G401.6 (cell line): ENCODE results near the gene CD53.
"Not testable (repeated sequence)": the region's sequence is repeated elsewhere in the genome, so short reads cannot be mapped to it uniquely, and the experiment has no call there.

Source experiments
- FAIRE-seq: peaks from 2 replicates; lab custom pipeline; 2012; peaks lifted over from hg19 to GRCh38; lab: Jason Lieb, UNC

CD53 gene

GRCh38 chr1:110872745-110873720 lies at the start of gene CD53:
Gene CD53 (plus strand): TSS chr1:110873148. CDS start chr1:110891409, 18,261 bp downstream.
- FAIRE-seq, result no peak

GRCh38 chr1:110824192-110824591 lies 48.8 kb upstream of the CD53 start:
- FAIRE-seq, result no peak

DNA sequence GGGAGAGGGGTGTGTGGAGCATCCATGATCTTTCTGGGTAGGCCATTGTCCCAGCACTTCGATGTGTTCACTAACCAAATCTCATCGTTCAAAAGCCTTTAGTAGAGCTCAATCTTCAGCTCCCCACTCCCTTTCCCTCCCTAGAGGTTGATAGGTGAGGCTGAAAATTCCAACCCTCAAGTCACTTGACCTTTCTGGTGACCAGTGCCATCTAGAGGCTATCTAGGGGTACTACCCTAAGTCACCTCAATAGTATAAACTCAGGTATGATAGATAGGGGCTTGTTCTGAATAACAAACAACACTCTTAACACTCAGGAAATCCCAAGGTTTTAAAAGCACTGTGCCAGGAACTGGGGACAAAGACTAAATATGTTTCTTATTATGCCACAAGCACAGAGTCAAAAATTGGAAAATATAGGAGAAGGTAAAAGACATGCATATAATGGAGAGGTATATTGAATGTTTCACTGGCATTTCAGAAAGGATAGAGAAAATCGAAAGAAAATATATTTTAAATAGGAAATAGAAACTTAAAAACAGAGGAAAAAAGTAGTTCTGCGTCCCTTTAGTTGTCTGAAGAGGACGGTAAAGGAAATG lies 42.9 kb upstream of the CD53 start:
- FAIRE-seq, result peak; percentile 82

- not testable (repeated sequence) for FAIRE-seq
These were observed 39.2 kb upstream of the CD53 start for GRCh38 chr1:110833779-110834178.

GRCh38 chr1:110846861-110847260 lies 26.1 kb upstream of the CD53 start:
- no peak for FAIRE-seq

GRCh38 chr1:110850145-110850544 lies 22.8 kb upstream of the CD53 start:
- no peak for FAIRE-seq

DNA sequence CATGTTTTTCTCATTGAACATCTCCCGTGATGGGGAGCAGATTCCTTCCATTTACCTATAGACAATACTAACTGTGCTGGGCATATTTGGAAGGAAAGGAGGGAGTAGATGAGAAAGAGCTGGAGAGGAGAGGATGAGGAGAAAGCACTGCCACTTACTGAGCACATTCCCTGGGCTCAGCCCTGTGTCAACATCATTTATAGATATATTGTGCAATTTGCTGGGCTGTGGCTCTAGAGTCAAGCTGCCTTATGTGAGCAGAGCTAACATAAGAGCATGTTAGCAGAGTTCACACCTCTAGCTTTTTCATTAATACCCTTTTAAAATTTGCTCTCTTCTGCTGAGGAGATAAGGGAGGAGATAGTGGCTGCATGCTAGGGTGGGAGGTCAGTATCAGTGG lies 22.3 kb upstream of the CD53 start:
- FAIRE-seq, result no peak

DNA sequence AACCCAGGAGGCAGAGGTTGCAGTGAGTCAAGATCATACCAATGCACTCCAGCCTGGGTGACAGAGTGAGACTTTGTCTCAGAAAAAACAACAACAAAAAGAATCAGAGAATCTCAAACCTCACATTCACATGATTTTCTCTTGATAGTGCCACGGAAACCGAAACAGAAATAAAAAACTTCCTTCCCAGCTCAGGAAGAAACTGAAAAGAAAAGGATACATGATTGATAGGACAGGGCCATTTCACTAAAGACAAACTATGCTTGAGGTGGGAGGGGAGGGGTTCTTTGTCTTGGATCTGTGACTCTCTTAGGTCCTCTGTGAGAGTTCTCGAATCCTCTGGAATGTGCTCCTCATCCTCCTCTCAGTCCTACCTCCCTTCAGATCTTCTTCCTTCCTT lies 19.8 kb upstream of the CD53 start:
- FAIRE-seq, result no peak

GRCh38 chr1:110856410-110856809 lies 16.5 kb upstream of the CD53 start:
- no peak for FAIRE-seq

- FAIRE-seq, result no peak
These were observed 14.7 kb upstream of the CD53 start for GRCh38 chr1:110857964-110858948.

DNA sequence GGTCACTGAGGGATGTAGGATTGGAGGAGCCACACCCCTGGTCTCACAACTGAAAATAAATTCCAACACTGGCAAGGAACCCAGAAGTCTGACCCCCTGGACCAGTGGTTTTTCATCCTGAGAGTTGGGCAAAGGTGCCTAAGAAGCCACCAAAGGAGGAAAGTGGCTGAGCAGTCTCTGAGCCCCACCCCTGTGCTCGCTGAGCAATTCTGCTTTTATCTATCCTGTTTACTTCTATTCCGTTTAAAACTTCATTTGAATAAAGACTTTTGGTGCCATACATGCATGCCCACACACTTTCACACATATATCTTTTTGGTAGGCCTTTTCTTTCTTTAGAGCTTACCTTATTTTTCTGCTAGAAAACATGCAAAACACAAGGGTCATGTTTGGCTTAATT lies 13.9 kb upstream of the CD53 start:
- FAIRE-seq, result no peak

- no peak for FAIRE-seq
These were observed 12.8 kb upstream of the CD53 start for GRCh38 chr1:110860174-110860573.

DNA sequence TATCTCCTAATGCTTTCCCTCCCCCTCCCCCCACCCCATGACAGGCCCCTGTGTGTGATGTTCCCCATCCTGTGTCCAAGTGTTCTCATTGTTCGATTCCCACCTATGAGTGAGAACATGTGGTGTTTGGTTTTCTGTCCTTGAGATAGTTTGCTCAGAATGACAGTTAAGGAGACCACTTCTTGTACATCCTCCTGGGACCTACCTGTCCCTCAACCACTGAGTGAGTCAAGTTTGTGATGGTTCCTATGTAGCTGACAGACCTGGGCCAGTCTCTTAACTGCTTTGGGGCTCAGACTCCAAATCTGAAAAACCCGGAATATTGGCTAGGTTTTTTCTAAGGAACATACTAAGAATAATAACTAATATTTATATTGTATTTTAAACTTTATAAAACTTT lies 12.3 kb upstream of the CD53 start:
- FAIRE-seq, result not testable (repeated sequence)

DNA sequence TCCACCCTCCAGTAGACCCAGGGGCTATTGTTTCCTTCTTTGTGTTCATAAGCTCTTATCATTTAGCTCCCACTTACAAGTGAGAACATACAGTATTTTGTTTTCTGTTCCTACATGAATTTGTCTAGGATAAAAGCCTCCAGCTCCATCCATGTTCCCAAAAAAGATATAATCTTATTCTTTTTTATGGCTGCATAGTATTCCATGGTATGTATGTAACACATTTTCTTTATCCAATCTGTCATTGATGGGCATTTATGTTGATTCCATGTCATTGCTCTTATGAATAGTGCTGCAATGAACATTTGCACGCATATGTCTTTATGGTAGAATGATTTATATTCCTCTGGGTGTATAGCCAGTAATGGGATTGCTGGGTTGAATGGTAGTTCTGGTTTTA lies 11.0 kb upstream of the CD53 start:
- FAIRE-seq, result not testable (repeated sequence)

GRCh38 chr1:110864287-110864686 lies 8.7 kb upstream of the CD53 start:
- FAIRE-seq, result no peak

DNA sequence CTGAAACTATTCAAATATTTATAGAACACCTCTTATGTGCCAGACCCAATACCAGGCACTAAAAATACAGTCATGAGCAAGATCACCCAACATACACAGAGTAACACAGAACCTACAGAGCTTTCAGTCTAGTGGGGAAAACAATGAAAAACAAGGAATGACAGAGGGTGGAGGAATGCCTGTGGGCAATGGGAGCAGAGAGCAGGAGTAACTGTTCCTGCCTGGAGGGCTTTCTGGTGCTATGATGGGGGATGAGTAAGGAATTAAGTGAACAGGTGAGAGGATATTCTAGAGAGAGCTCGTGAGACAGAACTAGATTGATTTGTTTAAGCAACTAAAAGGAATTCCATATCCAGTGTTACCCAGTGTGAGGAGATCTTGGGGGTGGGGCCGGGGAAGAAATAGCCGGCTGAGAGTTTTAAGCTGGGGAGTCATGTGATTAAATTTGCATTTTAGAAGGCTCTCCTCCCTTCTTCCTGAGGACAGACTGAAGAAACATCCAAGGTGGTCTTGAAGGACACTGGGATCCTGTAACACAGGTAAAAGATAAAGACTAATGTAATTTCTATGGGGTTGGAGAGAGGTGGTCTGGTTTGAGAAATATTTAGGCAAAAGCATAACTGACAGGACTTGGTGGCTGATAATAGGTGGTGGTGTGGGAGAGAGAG lies 2.1 kb upstream of the CD53 start:
- no peak for FAIRE-seq

GRCh38 chr1:110872366-110872744 lies 593 bp upstream of the CD53 start:
- FAIRE-seq, result no peak

- no peak for FAIRE-seq
These were observed 908 bp downstream of the CD53 start for GRCh38 chr1:110873856-110874255.

- no peak for FAIRE-seq
These were observed 1.6 kb downstream of the CD53 start for GRCh38 chr1:110874324-110875215.

- FAIRE-seq, result no peak
These were observed 2.3 kb downstream of the CD53 start for GRCh38 chr1:110875216-110875731.
